SK-N-SH (cell line): ENCODE results near the gene C5orf22. TPM values are rescaled to one million over a fixed set of nuclear protein-coding genes. Genes with fewer than 3 reads are reported as not detected.
A peak's percentile ranks its signal among the peaks of the same experiment; 100 is the strongest.

Source experiments
- CTCF ChIA-PET: fragments of 300-600, 350-600 bp; formaldehyde crosslinking; extraction: SDS; loops from one replicate; lab custom pipeline; 2021; lab: Yijun Ruan, JAX
- POLR2A ChIA-PET: fragments of 350-600 bp; sonication (Branson Sonifier 250); formaldehyde crosslinking; extraction: SDS; loops from one replicate; lab custom pipeline; 2020; ENCODE audit warnings: antibody characterized with exemption, inconsistent platforms; lab: Yijun Ruan, JAX
- DNase-seq: peaks from one replicate; pipeline ENCODE4 v3.0.0; 2012
- H2AFZ ChIP-seq: fragments of 200-600 bp; sonication (generic); 2 replicates; pipeline ENCODE4 v1.8.1; 2016; ENCODE audit warnings: antibody characterized with exemption, mild to moderate bottlenecking, low read depth
- H3F3A ChIP-seq: fragments of 200-600 bp; sonication (generic); replicated peaks from 2 replicates; pipeline ENCODE3; 2016; ENCODE audit warnings: antibody characterized with exemption, mild to moderate bottlenecking; ENCODE audit not compliant: insufficient read depth
- H3K27ac ChIP-seq, 2 experiments: fragments of 200-500 bp in 1 of 2; fragments of 200-600 bp in 1 of 2; sonication (Bioruptor generic) in 1 of 2; sonication (generic), shearing (Covaris generic) in 1 of 2; 2 replicates each; pipeline versions ENCODE4 v1.5.1 to v1.6.1; 2014 to 2016; ENCODE audit warnings: low read depth in 2 of 2, inconsistent platforms in 1 of 2, low read length in 1 of 2, mild to moderate bottlenecking in 1 of 2, mixed read lengths in 1 of 2
- H3K27me3 ChIP-seq: fragments of 200-600 bp; sonication (generic), shearing (Covaris generic); 2 replicates; pipeline ENCODE4 v1.6.1; 2016; ENCODE audit warnings: mixed run types; ENCODE audit not compliant: insufficient read depth
- H3K36me3 ChIP-seq, 2 experiments: fragments of 200-500 bp in 1 of 2; fragments of 200-600 bp in 1 of 2; sonication (Bioruptor generic) in 1 of 2; sonication (generic) in 1 of 2; replicated peaks in 1 of 2; 2 replicates each; pipeline versions ENCODE3 to v1.5.1; 2014 to 2016; ENCODE audit warnings: low read length in 1 of 2, mild to moderate bottlenecking in 1 of 2; ENCODE audit not compliant: insufficient read depth in 2 of 2, control insufficient read depth in 1 of 2
- H3K4me1 ChIP-seq, 2 experiments: fragments of 200-500 bp in 1 of 2; fragments of 200-600 bp in 1 of 2; sonication (Bioruptor generic) in 1 of 2; sonication (generic), shearing (Covaris generic) in 1 of 2; 2 replicates each; pipeline versions ENCODE4 v1.5.1 to v1.6.1; 2014 to 2016; ENCODE audit warnings: low read depth in 1 of 2, low read length in 1 of 2, mixed run types in 1 of 2; ENCODE audit not compliant: insufficient read depth in 2 of 2, control insufficient read depth in 1 of 2
- H3K4me2 ChIP-seq: fragments of 200-600 bp; sonication (generic), shearing (Covaris generic); 2 replicates; pipeline ENCODE4 v1.6.1; 2017; ENCODE audit warnings: mixed run types
- H3K4me3 ChIP-seq, 2 experiments: fragments of 200-500 bp in 1 of 2; fragments of 200-600 bp in 1 of 2; sonication (Bioruptor generic) in 1 of 2; sonication (generic), shearing (Covaris generic) in 1 of 2; 2 replicates each; pipeline versions ENCODE4 v1.5.1 to v1.8.1; 2014 to 2016; ENCODE audit warnings: low read depth in 2 of 2, inconsistent platforms in 1 of 2, low read length in 1 of 2, mild to moderate bottlenecking in 1 of 2, mixed read lengths in 1 of 2, moderate library complexity in 1 of 2
- H3K79me2 ChIP-seq: fragments of 200-600 bp; sonication (generic); 2 replicates; pipeline ENCODE4 v1.8.1; 2017; ENCODE audit warnings: mild to moderate bottlenecking; ENCODE audit not compliant: insufficient read depth
- H3K9ac ChIP-seq: fragments of 200-600 bp; sonication (generic); 2 replicates; pipeline ENCODE4 v1.6.1; 2017; ENCODE audit warnings: mixed run types
- H3K9me2 ChIP-seq: fragments of 200-600 bp; sonication (generic); 2 replicates; pipeline ENCODE4 v1.6.1; 2017; ENCODE audit warnings: mixed run types
- H3K9me3 ChIP-seq: fragments of 200-600 bp; sonication (generic); 2 replicates; pipeline ENCODE4 v1.6.1; 2017; ENCODE audit warnings: mixed run types, mild to moderate bottlenecking, moderate library complexity
- H4K20me1 ChIP-seq: fragments of 200-600 bp; sonication (generic); 2 replicates; pipeline ENCODE4 v1.6.1; 2017; ENCODE audit warnings: mild to moderate bottlenecking, mixed run types; ENCODE audit not compliant: insufficient read depth
- CHD2 ChIP-seq: fragments of 150-350 bp; IDR thresholded peaks from 2 replicates; pipeline ENCODE4 v1.6.1; 2018; ENCODE audit warnings: low read length; ENCODE audit not compliant: partially characterized antibody
- EP300 ChIP-seq, 2 experiments: IDR thresholded peaks; 2 replicates each; pipeline versions ENCODE4 v1.4.0 to v1.6.1; 2012; ENCODE audit warnings: borderline replicate concordance in 1 of 2, low read depth in 1 of 2, low read length in 1 of 2
- EZH2phosphoT487 ChIP-seq: fragments of 200-600 bp; sonication (generic); IDR thresholded peaks from 2 replicates; pipeline ENCODE4 v1.6.1; 2017; ENCODE audit warnings: low read depth, mixed run types, mild to moderate bottlenecking, antibody characterized with exemption, moderate library complexity, borderline replicate concordance
- FOSL2 ChIP-seq: IDR thresholded peaks from 2 replicates; pipeline ENCODE4 v1.4.0; 2012; ENCODE audit warnings: low read depth, mild to moderate bottlenecking, moderate library complexity, borderline replicate concordance
- IRF3 ChIP-seq: fragments of 150-350 bp; IDR thresholded peaks from 2 replicates; pipeline ENCODE4 v1.6.1; 2016; ENCODE audit warnings: mild to moderate bottlenecking, low read depth, low read length
- MEF2A ChIP-seq: IDR thresholded peaks from 2 replicates; pipeline ENCODE4 v1.4.0; 2012; ENCODE audit warnings: low read depth, borderline replicate concordance
- MXI1 ChIP-seq: IDR thresholded peaks from 2 replicates; pipeline ENCODE4 v1.6.1; 2012; ENCODE audit warnings: mild to moderate bottlenecking, low read depth, low read length, improper control_type of control experiment
- NFIC ChIP-seq: IDR thresholded peaks from 2 replicates; pipeline ENCODE4 v1.4.0; 2012; ENCODE audit warnings: borderline replicate concordance
- PBX3 ChIP-seq: IDR thresholded peaks from 2 replicates; pipeline ENCODE4; 2012
- RAD21 ChIP-seq: IDR thresholded peaks from 2 replicates; pipeline ENCODE4 v1.6.1; 2012; ENCODE audit warnings: mild to moderate bottlenecking, low read length
- RCOR1 ChIP-seq: fragments of 150-350 bp; IDR thresholded peaks from 2 replicates; pipeline ENCODE4 v1.6.1; 2017; ENCODE audit warnings: antibody characterized with exemption, low read length
- REST ChIP-seq: IDR thresholded peaks from 2 replicates; pipeline ENCODE4 v1.6.1; 2012; ENCODE audit warnings: mild to moderate bottlenecking, low read depth, low read length, moderate library complexity
- TAF1 ChIP-seq: IDR thresholded peaks from 2 replicates; pipeline ENCODE4 v1.6.1; 2012; ENCODE audit warnings: low read depth, mild to moderate bottlenecking, low read length, moderate library complexity, borderline replicate concordance
- TCF12 ChIP-seq: IDR thresholded peaks from 2 replicates; pipeline ENCODE4 v1.4.0; 2012
- USF1 ChIP-seq: IDR thresholded peaks from 2 replicates; pipeline ENCODE4 v1.4.0; 2012; ENCODE audit warnings: low read depth, borderline replicate concordance
- USF2 ChIP-seq: fragments of 150-350 bp; IDR thresholded peaks from 2 replicates; pipeline ENCODE4 v1.6.1; 2017; ENCODE audit warnings: antibody characterized with exemption, low read length, low read depth, borderline replicate concordance
- YY1 ChIP-seq: IDR thresholded peaks from 2 replicates; pipeline ENCODE4 v1.4.0; 2012; ENCODE audit warnings: low read depth, mild to moderate bottlenecking
- WGBS: methylation state at CpG from one replicate; pipeline ENCODE4 v1.1.6; 2017; ENCODE audit warnings: low lambda C conversion rate; 5-methylcytosine and 5-hydroxymethylcytosine counted together
- polyA plus RNA-seq, 3 experiments: library from polyadenylated mRNA; depleted of rRNA; stranded (reverse); fragments of >200 nt; gene quantifications; 2 replicates each; pipeline ENCODE4 v1.2.3, GENCODE V29; 2012

The C5orf22 gene
- polyA plus RNA-seq, 1 of the 3 experiments (the other 2 are of a cell fraction) = 13.6 TPM

- Histone ChIP-seq H3K4me3 (no peak overlapping the region), H3K4me2 (no peak overlapping the region), H3K79me2 (peaks cover 65% of the 10 kb centered on the region), H3F3A (peaks cover 8% of the 10 kb centered on the region), H3K27me3 (no peaks in the 10 kb centered on the region), H4K20me1 (no peaks in the 10 kb centered on the region), H3K9me2 (no peaks in the 10 kb centered on the region), H3K4me1 (peaks cover 6% of the 10 kb centered on the region in 2 experiments; a peak in 3 of 4 replicates), H3K9me3 (no peaks in the 10 kb centered on the region), H3K9ac (no peak overlapping the region), H3K27ac (no peak overlapping the region; a peak in 1 of 4 replicates), H2AFZ (no peak overlapping the region), H3K36me3 (peaks cover 64 to 81% of the 10 kb centered on the region in 2 experiments)
- no peak for TF ChIP-seq MXI1
- no peak for TF ChIP-seq EZH2phosphoT487
- TF ChIP-seq FOSL2 = no peak
- no peak for TF ChIP-seq IRF3
- TF ChIP-seq RAD21 = no peak
- TF ChIP-seq TCF12 = no peak
- no peak for TF ChIP-seq USF1
- no peak for TF ChIP-seq TAF1
- TF ChIP-seq USF2 = no peak
- CTCF ChIA-PET = interaction anchor here (0.9 kb wide), 1 partner anchor 114 kb away, joined by 3 read pairs; no protein-coding TSS in a partner anchor
- POLR2A ChIA-PET = no interaction called here
- no peak for DNase-seq
Observed at GRCh38 chr5:31537349-31537748, 5.2 kb downstream of the C5orf22 start.

- Histone ChIP-seq H3K4me2 (no peak overlapping the region), H3K36me3 (peaks cover 69 to 86% of the 10 kb centered on the region in 2 experiments), H3K4me1 (peaks cover 6% of the 10 kb centered on the region in 2 experiments; a peak in 3 of 4 replicates), H3K27ac (peak overlapping the region in 1 of 2 experiments; percentile 25; a peak in 1 of 4 replicates), H3F3A (peaks cover 3% of the 10 kb centered on the region), H2AFZ (no peak overlapping the region), H4K20me1 (no peaks in the 10 kb centered on the region), H3K4me3 (no peak overlapping the region), H3K9me2 (no peaks in the 10 kb centered on the region), H3K9ac (no peak overlapping the region), H3K79me2 (peaks cover 60% of the 10 kb centered on the region), H3K9me3 (no peaks in the 10 kb centered on the region), H3K27me3 (no peaks in the 10 kb centered on the region)
- 46% methylated on average over 4 of the region's 4 CpGs for WGBS
- POLR2A ChIA-PET = no interaction called here
- no peak for DNase-seq
- CTCF ChIA-PET = interaction anchor here (0.9 to 1.0 kb wide), 2 partner anchors 288 to 539 kb away, joined by 4 read pairs; no protein-coding TSS in a partner anchor
- TF ChIP-seq USF2 = no peak
- TF ChIP-seq IRF3 = no peak
- no peak for TF ChIP-seq CHD2
- TF ChIP-seq TAF1 = no peak
- no peak for TF ChIP-seq MEF2A
- TF ChIP-seq PBX3 = no peak
- no peak for TF ChIP-seq REST
- TF ChIP-seq RCOR1 = no peak
- no peak for TF ChIP-seq NFIC
- TF ChIP-seq EP300 (IDR thresholded peaks at IDR 0.05; ENCODE audit: borderline replicate concordance in 1 of 2, low read depth in 1 of 2, low read length in 1 of 2) = no peak
- no peak for TF ChIP-seq FOSL2
- TF ChIP-seq YY1 = no peak
Observed at GRCh38 chr5:31537851-31538250, 5.8 kb downstream of the C5orf22 start.
